K562 (cell line): ENCODE data around the gene CRIP1. TPM values are rescaled to one million over a fixed set of nuclear protein-coding genes. Genes with fewer than 3 reads are reported as not detected.

Experiments used
- CBX3 ChIP-seq, 2 experiments: IDR thresholded peaks; 1 replicate in 1 of 2; 2 replicates in 1 of 2; pipeline ENCODE4 v1.6.1; 2012; ENCODE audit warnings: inconsistent platforms in 2 of 2, low read length in 2 of 2, borderline replicate concordance in 1 of 2, control low read depth in 1 of 2
- CCAR2 ChIP-seq: fragments of 200-400 bp; formaldehyde crosslinking; IDR thresholded peaks from 2 replicates; pipeline ENCODE4 v1.6.1; 2017; ENCODE audit warnings: mild to moderate bottlenecking, low read depth, low read length
- ETS1 ChIP-seq: conservative IDR thresholded peaks from 2 replicates; pipeline ENCODE4 v1.6.1; 2011; ENCODE audit warnings: low read depth, mild to moderate bottlenecking, low read length; ENCODE audit not compliant: control insufficient read depth
- FOXO4 ChIP-seq: fragments of 450-650 bp; formaldehyde crosslinking; IDR thresholded peaks from 2 replicates; pipeline ENCODE4 v1.4.0; 2020; ENCODE audit warnings: mild to moderate bottlenecking, moderate library complexity
- FUS ChIP-seq: fragments of 200-400 bp; formaldehyde crosslinking; optimal IDR thresholded peaks from 2 replicates; pipeline ENCODE3; 2017; ENCODE audit warnings: low read depth, low read length
- KHSRP ChIP-seq: fragments of 450-650 bp; IDR thresholded peaks from 2 replicates; pipeline ENCODE4 v1.6.1; 2017
- KLF1 ChIP-seq: fragments of 450-650 bp; IDR thresholded peaks from 2 replicates; pipeline ENCODE4 v1.6.1; 2016; ENCODE audit warnings: missing genetic modification characterization, missing compliant biosample characterization
- NR4A1 ChIP-seq, 2 experiments: fragments of 250-450 bp in 1 of 2; fragments of 450-650 bp in 1 of 2; sonication (Bioruptor Pico) in 1 of 2; IDR thresholded peaks; 2 replicates each; pipeline versions ENCODE4 v1.4.0 to v1.6.1; 2016 to 2020; ENCODE audit warnings: mild to moderate bottlenecking in 2 of 2, missing compliant biosample characterization in 1 of 2, missing genetic modification characterization in 1 of 2, moderate library complexity in 1 of 2
- POLR3A ChIP-seq: IDR thresholded peaks from 2 replicates; pipeline ENCODE4 v1.6.1; 2011; ENCODE audit warnings: borderline replicate concordance, mild to moderate bottlenecking, moderate library complexity; ENCODE audit not compliant: insufficient read length, insufficient read depth; ENCODE audit errors: extremely low read depth
- SMARCA5 ChIP-seq: fragments of 450-650 bp; IDR thresholded peaks from 2 replicates; pipeline ENCODE4 v1.6.1; 2016
- STAT6 ChIP-seq: sonication (generic); formaldehyde crosslinking; IDR thresholded peaks from 2 replicates; pipeline ENCODE4 v1.8.1; 2023; ENCODE audit warnings: mild to moderate bottlenecking, missing genetic modification reagents
- ZNF551 ChIP-seq: fragments of 250-450 bp; sonication (Bioruptor Pico); IDR thresholded peaks from 2 replicates; pipeline ENCODE4 v1.5.0; 2021; ENCODE audit warnings: mild to moderate bottlenecking, moderate library complexity
- ZNF740 ChIP-seq, 3 experiments: fragments of 200-800 bp in 1 of 3; sonication (Bioruptor generic) in 1 of 3; sonication (generic) in 1 of 3; formaldehyde crosslinking in 1 of 3; IDR thresholded peaks; 2 replicates each; pipeline versions ENCODE4 v1.6.1 to v1.8.0; 2016 to 2022; ENCODE audit warnings: mild to moderate bottlenecking in 2 of 3, missing compliant biosample characterization in 2 of 3, missing genetic modification characterization in 2 of 3, missing genetic modification reagents in 1 of 3
- polyA plus RNA-seq, 8 experiments: library from polyadenylated mRNA; depleted of rRNA in 4 of 8; stranded (reverse) in 5 of 8; unstranded in 3 of 8; fragments of >200 nt; fragmentation: Nextera tagmentation in 2 of 8; fragmentation: Illumina TruSeq in 1 of 8; extraction: Ambion mirVana in 2 of 8; extraction: Trizol in 1 of 8; gene quantifications; 2 replicates each; pipeline versions ENCODE4 v1.2.1 to v1.2.3, GENCODE V29; 2011 to 2014; ENCODE audit warnings: inconsistent platforms in 1 of 8, missing spikeins in 1 of 8
- total RNA-seq, 7 experiments: library from RNA; depleted of rRNA in 6 of 7; stranded (reverse); fragments of >200 nt in 6 of 7; fragmentation: Illumina TruSeq in 2 of 7; extraction: Trizol in 2 of 7; gene quantifications; 2 replicates each; pipeline versions ENCODE4 v1.2.1 to v1.2.3, GENCODE V29; 2011 to 2021; ENCODE audit warnings: low replicate concordance in 1 of 7

Gene CRIP1
- total and polyA plus RNA-seq, 9 of the 15 experiments (the other 6 are each of a cell fraction or from before 2014, with no cell fraction given), result 0.11 to 0.58 (median 0.14) TPM; not detected in 6

- TF ChIP-seq KLF1 (tag) (peak; percentile 86), POLR3A (no peak), STAT6 (CRISPR knock-in tag) (no peak), CCAR2 (no peak), CBX3 (IDR thresholded peaks at IDR 0.05; ENCODE audit: borderline replicate concordance in 1 of 2, low read length in 2 of 2) (peak in 1 of 2 experiments; percentile 16; a peak in 1 of 3 replicates), ZNF551 (CRISPR knock-in tag) (no peak), NR4A1 (CRISPR knock-in tag; IDR thresholded peaks at IDR 0.05) (no peak), NR4A1 (tag; IDR thresholded peaks at IDR 0.05) (no peak), FUS (no peak), ETS1 (peak; percentile 59; the same call in 1 of the 2 replicates), ZNF740 (CRISPR knock-in tag; IDR thresholded peaks at IDR 0.05) (no peak), ZNF740 (tag; IDR thresholded peaks at IDR 0.05) (no peak), KHSRP (no peak), FOXO4 (CRISPR knock-in tag) (no peak), SMARCA5 (no peak)
Measured at GRCh38 chr14:105490572-105491365, 4.1 kb downstream of the CRIP1 start, which contains the start of gene TEDC1 (continued).
